Ovary (tissue), 3 donors: ENCODE results near the gene RANBP17.

Source experiments
- POLR2A ChIP-seq: fragments of 450-650 bp; IDR thresholded peaks from one replicate; pipeline ENCODE4 v1.6.1; 2017; ENCODE audit warnings: antibody characterized with exemption, mild to moderate bottlenecking, moderate library complexity
- TF ChIP-seq, protein P1 (sequence below), 3 donors: fragments of 450-650 bp in 2 of 3; fragments of 200-600 bp in 1 of 3; IDR thresholded peaks; one replicate each; pipeline versions ENCODE4 v1.5.1 to v1.8.0; 2016 to 2022; ENCODE audit warnings: antibody characterized with exemption in 3 of 3, mild to moderate bottlenecking in 1 of 3
- donor health status: DM: no; HTN: no; CAD: no.

DNA sequence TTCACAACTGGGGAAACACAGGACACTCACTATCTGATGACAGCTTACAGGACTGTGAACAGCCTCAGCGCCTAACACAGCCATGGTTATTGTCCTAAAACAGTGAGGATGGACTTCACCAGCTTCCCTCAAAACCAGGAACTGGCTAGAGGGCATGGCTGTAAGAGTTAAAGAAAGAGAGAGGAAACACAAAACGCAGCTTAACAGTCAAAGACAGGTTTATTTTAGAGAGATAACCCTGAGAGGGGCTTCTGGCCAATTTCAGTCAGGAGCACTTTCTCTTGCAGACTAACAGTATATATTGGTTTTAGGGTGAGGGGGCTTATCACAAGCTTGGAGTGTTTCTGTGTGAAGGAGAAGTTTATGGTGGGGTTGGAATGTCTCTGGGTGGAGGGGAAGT lies 35.7 kb upstream of the RANBP17 start:
- TF ChIP-seq, protein P1, sequence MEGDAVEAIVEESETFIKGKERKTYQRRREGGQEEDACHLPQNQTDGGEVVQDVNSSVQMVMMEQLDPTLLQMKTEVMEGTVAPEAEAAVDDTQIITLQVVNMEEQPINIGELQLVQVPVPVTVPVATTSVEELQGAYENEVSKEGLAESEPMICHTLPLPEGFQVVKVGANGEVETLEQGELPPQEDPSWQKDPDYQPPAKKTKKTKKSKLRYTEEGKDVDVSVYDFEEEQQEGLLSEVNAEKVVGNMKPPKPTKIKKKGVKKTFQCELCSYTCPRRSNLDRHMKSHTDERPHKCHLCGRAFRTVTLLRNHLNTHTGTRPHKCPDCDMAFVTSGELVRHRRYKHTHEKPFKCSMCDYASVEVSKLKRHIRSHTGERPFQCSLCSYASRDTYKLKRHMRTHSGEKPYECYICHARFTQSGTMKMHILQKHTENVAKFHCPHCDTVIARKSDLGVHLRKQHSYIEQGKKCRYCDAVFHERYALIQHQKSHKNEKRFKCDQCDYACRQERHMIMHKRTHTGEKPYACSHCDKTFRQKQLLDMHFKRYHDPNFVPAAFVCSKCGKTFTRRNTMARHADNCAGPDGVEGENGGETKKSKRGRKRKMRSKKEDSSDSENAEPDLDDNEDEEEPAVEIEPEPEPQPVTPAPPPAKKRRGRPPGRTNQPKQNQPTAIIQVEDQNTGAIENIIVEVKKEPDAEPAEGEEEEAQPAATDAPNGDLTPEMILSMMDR (IDR thresholded peaks at IDR 0.05) = no peak
- TF ChIP-seq POLR2A = no peak
